Stimulated activated CD8-positive, alpha-beta memory T cell treated with anti-CD3 and anti-CD28 coated beads, Interleukin-7, amount 100 ng/mL, for 24 hours (primary cell): Measurements from ENCODE around the gene COQ7.
A peak's percentile ranks its signal among the peaks of the same experiment; 100 is the strongest.

Experiments used
- DNase-seq: peaks from one replicate; pipeline ENCODE4 v3.0.0-alpha.2; 2020; ENCODE audit warnings: low read depth

The COQ7 gene

GRCh38 chr16:19067349-19068236, at the start of gene COQ7:
Gene COQ7 (plus strand): TSS chr16:19067614. CDS start chr16:19067665, 51 bp downstream.
- peak; percentile 97 for DNase-seq

- DNase-seq: no peak
Observed at GRCh38 chr16:19020689-19021088, 46.7 kb upstream of the COQ7 start.

- DNase-seq: no peak
Observed at GRCh38 chr16:19021747-19022146, 45.7 kb upstream of the COQ7 start.

- no peak for DNase-seq
Observed at GRCh38 chr16:19027416-19027815, 40.0 kb upstream of the COQ7 start.

GRCh38 chr16:19029980-19030379, 37.4 kb upstream of the COQ7 start:
- DNase-seq: no peak

- DNase-seq: no peak
Observed at GRCh38 chr16:19031738-19032137, 35.7 kb upstream of the COQ7 start.

- no peak for DNase-seq
Observed at GRCh38 chr16:19033761-19034160, 33.7 kb upstream of the COQ7 start.

- no peak for DNase-seq
Observed at GRCh38 chr16:19040400-19040799, 27.0 kb upstream of the COQ7 start.

GRCh38 chr16:19044769-19045168, 22.6 kb upstream of the COQ7 start:
- no peak for DNase-seq

GRCh38 chr16:19046062-19046461, 21.4 kb upstream of the COQ7 start:
- DNase-seq: no peak

- DNase-seq: no peak
Observed at GRCh38 chr16:19062706-19063105, 4.7 kb upstream of the COQ7 start.

GRCh38 chr16:19066988-19067348, 446 bp upstream of the COQ7 start:
- no peak for DNase-seq

GRCh38 chr16:19068237-19068815, 912 bp downstream of the COQ7 start:
- no peak for DNase-seq

GRCh38 chr16:19071811-19072777, 4.7 kb downstream of the COQ7 start:
- DNase-seq: peak; percentile 40

GRCh38 chr16:19073344-19073743, 5.9 kb downstream of the COQ7 start:
- no peak for DNase-seq

- no peak for DNase-seq
Observed at GRCh38 chr16:19073863-19074262, 6.4 kb downstream of the COQ7 start.

GRCh38 chr16:19075511-19075910, 8.1 kb downstream of the COQ7 start:
- DNase-seq: no peak

- DNase-seq: no peak
Observed at GRCh38 chr16:19077879-19078278, 10.5 kb downstream of the COQ7 start.

GRCh38 chr16:19083670-19084069, 16.3 kb downstream of the COQ7 start:
- DNase-seq: no peak

- no peak for DNase-seq
Observed at GRCh38 chr16:19084139-19084538, 16.7 kb downstream of the COQ7 start.

GRCh38 chr16:19084879-19085278, 17.5 kb downstream of the COQ7 start:
- DNase-seq: no peak

- no peak for DNase-seq
Observed at GRCh38 chr16:19085679-19086200, 18.3 kb downstream of the COQ7 start.
